CD14-positive monocyte (primary cell): ENCODE results near the gene DGKI. TPM values are rescaled to one million over a fixed set of nuclear protein-coding genes. Genes with fewer than 3 reads are reported as not detected.

Source experiments
- DNase-seq, 3 donors: peaks; one replicate each; pipeline ENCODE4 v3.0.0-alpha.2; 2011 to 2022
- H2AFZ ChIP-seq: 2 replicates; pipeline ENCODE4 v1.6.0; 2012; ENCODE audit warnings: mild to moderate bottlenecking, low read depth, low read length, inconsistent platforms; ENCODE audit not compliant: insufficient read depth, poor library complexity, severe bottlenecking
- H3K27ac ChIP-seq, 2 donors: 1 replicate in 1 of 2; 2 replicates in 1 of 2; pipeline ENCODE4 v1.5.1; 2012 to 2013; ENCODE audit warnings: low read length in 2 of 2, control low read depth in 1 of 2, inconsistent platforms in 1 of 2, low read depth in 1 of 2, mild to moderate bottlenecking in 1 of 2
- H3K27me3 ChIP-seq, 2 donors: one replicate each; pipeline versions ENCODE4 v1.6.0 to v1.6.1; 2011 to 2013; ENCODE audit warnings: low read length in 2 of 2; ENCODE audit not compliant: control insufficient read depth in 2 of 2, insufficient read depth in 2 of 2
- H3K36me3 ChIP-seq, 2 donors: replicated peaks in 1 of 2; 1 replicate in 1 of 2; 2 replicates in 1 of 2; pipeline versions ENCODE4 v1.5.1 to v1.6.1; 2012 to 2013; ENCODE audit warnings: low read length in 2 of 2, control low read depth in 1 of 2, inconsistent platforms in 1 of 2, mild to moderate bottlenecking in 1 of 2; ENCODE audit not compliant: insufficient read depth in 2 of 2, control insufficient read depth in 1 of 2
- H3K4me1 ChIP-seq, 2 donors: 1 replicate in 1 of 2; 2 replicates in 1 of 2; pipeline versions ENCODE4 v1.5.1 to v1.6.1; 2012 to 2013; ENCODE audit warnings: low read length in 2 of 2, control low read depth in 1 of 2, inconsistent platforms in 1 of 2, mild to moderate bottlenecking in 1 of 2, moderate library complexity in 1 of 2; ENCODE audit not compliant: insufficient read depth in 2 of 2, control insufficient read depth in 1 of 2
- H3K4me2 ChIP-seq: replicated peaks from 2 replicates; pipeline ENCODE3; 2012; ENCODE audit warnings: low read length, moderate library complexity, mild to moderate bottlenecking; ENCODE audit not compliant: poor library complexity, severe bottlenecking; ENCODE audit errors: extremely low read depth
- H3K4me3 ChIP-seq, 3 experiments: fragments of 200-600 bp in 1 of 3; sonication (generic) in 1 of 3; replicated peaks in 1 of 3; 1 replicate in 2 of 3; 2 replicates in 1 of 3; pipeline ENCODE4 v1.5.1; 2011 to 2013; ENCODE audit warnings: low read length in 3 of 3, mild to moderate bottlenecking in 3 of 3, control low read depth in 2 of 3, low read depth in 2 of 3, inconsistent platforms in 1 of 3, moderate library complexity in 1 of 3
- H3K79me2 ChIP-seq: 2 replicates; pipeline ENCODE4 v1.6.0; 2012; ENCODE audit warnings: mild to moderate bottlenecking, control low read depth, inconsistent platforms, low read length, moderate library complexity; ENCODE audit not compliant: insufficient read depth
- H3K9ac ChIP-seq: 2 replicates; pipeline ENCODE4 v1.6.0; 2017; ENCODE audit warnings: low read length, mild to moderate bottlenecking; ENCODE audit not compliant: insufficient read depth, poor library complexity, severe bottlenecking
- H3K9me3 ChIP-seq, 2 donors: replicated peaks in 1 of 2; 1 replicate in 1 of 2; 2 replicates in 1 of 2; pipeline versions ENCODE4 v1.5.1 to v1.6.1; 2012 to 2013; ENCODE audit warnings: low read length in 2 of 2, control low read depth in 1 of 2; ENCODE audit not compliant: control insufficient read depth in 1 of 2, insufficient read depth in 1 of 2
- H4K20me1 ChIP-seq: 2 replicates; pipeline ENCODE4 v1.6.0; 2012; ENCODE audit warnings: mild to moderate bottlenecking, low read length, control low read depth, moderate library complexity; ENCODE audit not compliant: insufficient read depth
- H3K27ac Mint-ChIP-seq, 7 donors: one replicate each; pipeline ENCODE4 v1.8.0; 2020; ENCODE audit warnings: mild to moderate bottlenecking in 7 of 7, mixed read lengths in 7 of 7, moderate library complexity in 6 of 7, inconsistent platforms in 2 of 7
- H3K27me3 Mint-ChIP-seq, 3 donors: one replicate each; pipeline ENCODE4 v1.8.0; 2021 to 2022; ENCODE audit warnings: low read depth in 3 of 3, mild to moderate bottlenecking in 3 of 3, mixed read lengths in 3 of 3, moderate library complexity in 3 of 3, inconsistent platforms in 1 of 3
- H3K36me3 Mint-ChIP-seq, 2 donors: one replicate each; pipeline ENCODE4 v1.8.0; 2020; ENCODE audit warnings: mixed read lengths in 2 of 2, inconsistent platforms in 1 of 2, mild to moderate bottlenecking in 1 of 2
- H3K4me1 Mint-ChIP-seq: one replicate; pipeline ENCODE4 v1.8.0; 2020; ENCODE audit warnings: mild to moderate bottlenecking, mixed read lengths
- H3K4me3 Mint-ChIP-seq, 2 donors: one replicate each; pipeline ENCODE4 v1.8.0; 2020; ENCODE audit warnings: mild to moderate bottlenecking in 2 of 2, mixed read lengths in 2 of 2, moderate library complexity in 1 of 2
- H3K9me3 Mint-ChIP-seq, 7 donors: one replicate each; pipeline ENCODE4 v1.8.0; 2020 to 2022; ENCODE audit warnings: mixed read lengths in 7 of 7, mild to moderate bottlenecking in 6 of 7, moderate library complexity in 6 of 7, inconsistent platforms in 2 of 7
- CTCF ChIP-seq: fragments of 200-600 bp; IDR thresholded peaks from one replicate; pipeline ENCODE4 v1.8.0; 2022; ENCODE audit warnings: antibody characterized with exemption, mild to moderate bottlenecking
- WGBS: methylation state at CpG from one replicate; pipeline ENCODE4 v1.1.5; 2013; ENCODE audit warnings: missing lambda C conversion rate; ENCODE audit not compliant: insufficient coverage; 5-methylcytosine and 5-hydroxymethylcytosine counted together
- intact Hi-C, 2 donors: fragments of 100-400 bp; cut with micrococcal nuclease; formaldehyde crosslinking; loops; one replicate each; pipeline versions ENCODE4 v1.15.0 to v1.15.1; 2023
- polyA plus RNA-seq, 3 donors: library from polyadenylated mRNA; depleted of rRNA in 1 of 3; unstranded in 2 of 3; stranded (reverse) in 1 of 3; fragments of 300-500 nt in 2 of 3; fragments of >200 nt in 1 of 3; fragmentation: Illumina TruSeq in 2 of 3; gene quantifications; 1 replicate in 2 of 3; 2 replicates in 1 of 3; pipeline ENCODE4 v1.2.3, GENCODE V29; 2012 to 2021

Gene DGKI
- polyA plus RNA-seq, 3 donors = not detected

GRCh38 chr7:137825489-137825888 is 21.3 kb downstream of the DGKI start:
- Histone ChIP-seq H3K4me2 (no peak overlapping the region), H4K20me1 (no peaks in the 10 kb centered on the region), H3K27me3 (peaks cover 0 to 5% of the 10 kb centered on the region in 2 donors), H3K9ac (no peak overlapping the region), H3K36me3 (no peaks in the 10 kb centered on the region), H3K79me2 (no peaks in the 10 kb centered on the region), H3K4me1 (no peaks in the 10 kb centered on the region), H3K27ac (no peak overlapping the region), H3K9me3 (no peaks in the 10 kb centered on the region), H3K4me3 (no peak overlapping the region), H2AFZ (no peak overlapping the region)
- H3K4me1 Mint-ChIP-seq = no peaks in the 10 kb centered on the region
- DNase-seq = no peak
- peaks cover 0 to 2% (median 1%) of the 10 kb centered on the region in 7 donors for H3K9me3 Mint-ChIP-seq
- intact Hi-C loops = no loop called here
- WGBS = no CpG with 5 or more reads among the region's 3 CpGs
- no peak overlapping the region for H3K27ac Mint-ChIP-seq
- H3K36me3 Mint-ChIP-seq = no peaks in the 10 kb centered on the region
- no peak for TF ChIP-seq CTCF
- H3K4me3 Mint-ChIP-seq = no peak overlapping the region
- peaks cover 2 to 5% (median 3%) of the 10 kb centered on the region in 3 donors for H3K27me3 Mint-ChIP-seq

GRCh38 chr7:137820677-137821420 is 25.9 kb downstream of the DGKI start:
- Mint-ChIP-seq H3K4me1 (no peaks in the 10 kb centered on the region), H3K27me3 (peaks cover 2 to 3% (median 3%) of the 10 kb centered on the region in 3 donors), H3K4me3 (no peak overlapping the region), H3K9me3 (no peaks in the 10 kb centered on the region), H3K27ac (no peak overlapping the region), H3K36me3 (no peaks in the 10 kb centered on the region)
- H3K4me1 ChIP-seq = no peaks in the 10 kb centered on the region
- DNase-seq = no peak
- no peaks in the 10 kb centered on the region for H3K9me3 ChIP-seq
- no peak overlapping the region for H2AFZ ChIP-seq
- 54% methylated on average over 2 of the region's 8 CpGs for whole genome bisulfite sequencing
- no peak overlapping the region for H3K4me2 ChIP-seq
- no peaks in the 10 kb centered on the region for H3K36me3 ChIP-seq
- H3K27ac ChIP-seq = no peak overlapping the region
- H3K79me2 ChIP-seq = no peaks in the 10 kb centered on the region
- TF ChIP-seq CTCF = no peak
- no peaks in the 10 kb centered on the region for H3K27me3 ChIP-seq
- no peaks in the 10 kb centered on the region for H4K20me1 ChIP-seq
- H3K9ac ChIP-seq = no peak overlapping the region
- H3K4me3 ChIP-seq = no peak overlapping the region
- intact Hi-C loops = no loop called here
